HepG2 (cell line): Measurements from ENCODE around the gene S1PR3.

Experiments used
- HCFC1 ChIP-seq: fragments of 150-350 bp; IDR thresholded peaks from 2 replicates; pipeline ENCODE4 v1.6.1; 2014; ENCODE audit warnings: low read depth, low read length
- ISX ChIP-seq: sonication (generic); formaldehyde crosslinking; conservative IDR thresholded peaks from 2 replicates; pipeline ENCODE4 v1.5.0; 2020; ENCODE audit warnings: missing genetic modification reagents
- MATR3 ChIP-seq: sonication (generic); formaldehyde crosslinking; IDR thresholded peaks from 2 replicates; pipeline ENCODE4 v1.4.0; 2020; ENCODE audit warnings: missing genetic modification reagents
- MBD4 ChIP-seq: IDR thresholded peaks from 2 replicates; pipeline ENCODE4 v1.6.1; 2012; ENCODE audit warnings: low read length, inconsistent platforms, borderline replicate concordance
- ZBTB8A ChIP-seq: sonication (generic); formaldehyde crosslinking; IDR thresholded peaks from 2 replicates; pipeline ENCODE4 v1.4.0; 2020; ENCODE audit warnings: mild to moderate bottlenecking, low read depth, missing genetic modification reagents, borderline replicate concordance
- ZC3H4 ChIP-seq: sonication (generic); formaldehyde crosslinking; IDR thresholded peaks from 2 replicates; pipeline ENCODE4 v1.4.0; 2020; ENCODE audit warnings: missing genetic modification reagents, borderline replicate concordance
- ZSCAN31 ChIP-seq: sonication (generic); formaldehyde crosslinking; IDR thresholded peaks from 2 replicates; pipeline ENCODE4 v1.5.0; 2020; ENCODE audit warnings: low read depth, mild to moderate bottlenecking, missing genetic modification reagents

GRCh38 chr9:89039104-89039465, 47.8 kb downstream of the S1PR3 start:
- no peak for TF ChIP-seq MBD4
- TF ChIP-seq ZBTB8A = no peak
- no peak for TF ChIP-seq MATR3 (CRISPR knock-in tag)
- no peak for TF ChIP-seq ZC3H4
- no peak for TF ChIP-seq ISX
- TF ChIP-seq HCFC1 = no peak
- no peak for TF ChIP-seq ZSCAN31
